Measurements from ENCODE around the gene NR6A1.
A peak's percentile ranks its signal among the peaks of the same experiment; 100 is the strongest.

The NR6A1 gene

DNA sequence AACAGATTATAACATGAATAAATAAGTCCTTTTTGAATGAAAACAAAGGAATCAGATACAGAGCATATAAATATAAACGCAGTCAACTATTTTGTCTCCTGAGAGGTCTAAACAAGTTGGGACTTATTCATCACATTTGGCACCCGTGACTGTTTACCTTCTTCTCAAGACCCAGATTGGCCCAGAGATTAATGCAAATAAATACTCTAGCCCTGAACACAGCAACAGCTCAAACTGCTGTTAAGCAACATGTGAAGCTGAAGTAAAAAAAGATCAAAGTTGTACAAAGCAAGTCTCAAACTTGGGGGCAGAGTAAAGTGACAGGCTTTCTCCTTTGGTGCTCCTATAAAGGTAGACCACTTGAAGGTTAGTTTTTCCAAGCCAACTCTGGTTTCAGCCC, 168.9 kb downstream of the NR6A1 start:
- DNase-seq = peak; percentile 50

- DNase-seq = no peak
Measured at GRCh38 chr9:124600407-124600806, 170.7 kb downstream of the NR6A1 start.

- DNase-seq = no peak
Measured at GRCh38 chr9:124599121-124599795, 171.9 kb downstream of the NR6A1 start.

DNA sequence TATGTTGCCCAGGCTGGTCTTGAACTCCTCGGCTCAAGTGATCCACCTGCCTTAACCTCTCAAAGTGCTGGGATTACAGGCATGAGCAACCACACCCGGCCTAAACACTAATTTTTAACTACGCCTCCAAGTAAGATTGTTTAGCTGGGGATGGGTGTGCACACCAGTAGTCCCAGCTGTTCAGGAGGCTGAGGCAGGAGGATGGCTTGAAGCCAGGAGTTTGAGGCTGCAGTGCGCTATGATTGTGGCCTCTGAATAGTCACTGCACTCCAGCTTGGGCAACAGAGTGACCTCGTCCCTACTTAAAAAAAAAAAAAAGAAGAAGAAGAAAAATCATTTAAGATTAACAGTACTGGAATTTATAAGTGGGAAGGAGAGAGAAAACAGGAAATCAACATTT, 173.1 kb downstream of the NR6A1 start:
- no peak for DNase-seq

DNA sequence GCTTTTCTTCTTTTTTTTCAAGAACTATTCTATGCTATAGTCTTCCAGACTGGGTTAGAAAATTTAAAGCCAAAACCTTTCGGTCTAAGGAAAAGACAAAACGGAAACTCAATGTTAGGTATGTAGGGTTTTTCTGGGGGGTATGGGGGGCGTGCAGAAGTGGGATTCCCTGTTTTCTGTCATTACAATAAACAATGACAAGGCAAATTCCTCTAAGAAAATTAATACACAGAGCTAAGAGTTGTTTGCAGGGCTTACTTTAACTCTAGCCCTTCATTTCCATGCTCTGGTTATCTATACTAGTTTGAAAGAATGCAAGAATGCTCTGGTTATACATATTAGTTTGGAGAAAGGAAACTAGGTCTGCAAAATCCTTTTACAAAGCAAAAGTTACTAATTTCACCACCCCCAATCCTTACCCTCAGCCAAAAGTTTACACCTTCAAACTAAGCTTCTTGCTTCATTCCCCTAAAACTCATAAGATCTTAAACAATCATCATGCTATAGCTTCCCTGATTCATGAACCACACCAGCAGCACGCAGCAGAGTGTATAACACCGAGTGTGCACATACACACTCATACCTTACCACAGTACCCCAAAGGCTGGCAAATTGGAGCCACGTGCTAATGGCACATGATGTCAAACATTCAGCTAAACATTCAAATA, 174.8 kb downstream of the NR6A1 start:
- no peak for DNase-seq

GRCh38 chr9:124595743-124596142, 175.4 kb downstream of the NR6A1 start:
- DNase-seq = no peak

DNA sequence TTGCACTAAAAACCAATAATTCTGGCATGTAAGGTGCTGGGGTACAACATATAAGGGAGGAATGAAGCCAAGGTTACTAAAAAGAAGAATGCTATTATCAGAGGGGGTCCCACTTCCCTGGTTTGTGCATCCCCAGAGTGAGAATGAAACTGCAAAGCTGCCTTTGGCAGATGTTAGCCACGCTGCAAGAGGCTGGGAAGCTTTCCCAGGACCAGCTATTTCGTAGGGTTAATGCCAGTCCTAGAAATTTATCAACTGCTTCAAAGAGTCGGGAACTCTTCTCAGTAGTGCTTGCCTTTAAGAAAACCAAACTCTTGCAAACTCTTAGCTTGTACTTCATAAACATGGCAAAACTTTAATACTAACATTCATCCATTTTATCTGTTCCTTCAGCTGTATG, 176.4 kb downstream of the NR6A1 start:
- DNase-seq = no peak

DNA sequence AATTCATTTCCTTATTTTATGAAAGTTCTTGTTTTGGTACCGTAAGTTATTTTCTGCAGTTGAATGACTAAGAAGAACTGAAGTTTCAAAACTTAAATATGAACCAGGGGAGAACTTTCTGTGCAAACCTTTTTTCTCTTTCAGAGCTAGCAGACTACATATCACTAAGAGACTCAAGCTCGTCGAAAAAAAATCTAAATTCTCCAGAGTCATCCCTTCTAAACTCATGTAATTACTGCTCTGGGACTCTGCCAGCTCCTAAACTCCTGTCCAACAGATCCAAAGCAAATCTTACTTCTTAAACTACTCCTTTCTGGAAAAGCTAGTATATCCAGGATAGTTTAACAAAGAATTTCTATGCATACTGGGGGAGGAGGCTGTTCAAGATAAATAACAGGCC, 176.9 kb downstream of the NR6A1 start:
- no peak for DNase-seq

- DNase-seq = no peak
Measured at GRCh38 chr9:124593651-124594058, 177.5 kb downstream of the NR6A1 start.

- DNase-seq = no peak
Measured at GRCh38 chr9:124593200-124593599, 177.9 kb downstream of the NR6A1 start.

- no peak for DNase-seq
Measured at GRCh38 chr9:124590889-124591641, 180.0 kb downstream of the NR6A1 start.

DNA sequence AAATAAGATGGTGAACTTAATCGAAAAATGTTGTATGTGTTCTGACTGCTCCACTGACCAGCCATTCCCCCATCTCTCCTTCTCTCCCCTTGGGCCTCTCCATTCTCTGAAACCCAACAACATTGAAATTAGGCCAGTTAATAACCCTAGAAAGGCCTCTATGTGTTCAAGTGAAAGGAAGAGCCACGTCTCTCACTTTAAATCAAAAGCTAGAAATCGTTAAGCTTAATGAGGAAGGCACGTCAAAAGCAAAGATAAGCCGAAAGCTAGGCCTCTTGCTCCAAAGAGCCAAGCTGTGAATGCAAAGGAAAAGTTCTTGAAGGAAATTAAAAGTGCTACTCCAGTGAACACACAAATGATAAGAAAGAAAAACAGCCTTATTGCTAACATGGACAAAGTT, 186.5 kb downstream of the NR6A1 start:
- no peak for DNase-seq

DNA sequence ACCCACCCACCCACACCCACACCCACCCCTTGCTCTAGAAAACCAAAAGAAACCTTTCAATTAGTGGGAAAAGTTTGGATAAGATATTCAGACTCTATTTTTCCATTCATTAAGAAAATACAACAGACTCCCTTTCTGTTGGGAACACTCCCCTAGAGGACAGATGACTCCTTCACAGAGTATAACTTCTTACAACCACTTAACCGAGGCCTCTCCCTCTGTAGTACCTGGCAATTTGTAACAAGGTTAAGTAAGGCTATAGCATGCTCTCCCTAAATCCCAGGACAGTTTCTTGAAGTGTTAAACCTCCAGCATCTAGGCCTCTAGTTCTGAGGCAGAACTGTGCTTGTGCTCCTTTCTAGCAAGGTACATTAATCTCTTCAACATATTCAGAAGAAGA, 188.0 kb downstream of the NR6A1 start:
- no peak for DNase-seq

DNA sequence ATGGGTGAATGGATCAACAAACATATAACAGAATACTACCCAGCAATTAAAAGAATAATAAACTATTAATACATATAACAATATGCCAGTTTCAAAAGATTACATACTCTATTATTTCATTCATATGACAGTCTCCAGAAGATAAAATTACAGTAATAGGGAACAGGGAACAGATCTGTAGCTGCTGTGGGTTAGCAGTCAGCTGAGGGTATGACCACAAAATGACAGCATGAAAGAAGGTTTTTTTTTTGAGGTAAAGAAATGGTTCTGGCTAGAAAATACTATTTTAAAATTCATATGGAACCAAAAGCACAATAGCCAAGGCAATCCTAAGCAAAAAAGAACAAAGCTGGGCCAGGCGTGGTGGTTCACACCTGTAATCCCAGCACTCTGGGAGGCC, 190.9 kb downstream of the NR6A1 start:
- DNase-seq = no peak

GRCh38 chr9:124576751-124577150, 194.4 kb downstream of the NR6A1 start:
- DNase-seq = no peak

- DNase-seq = no peak
Measured at GRCh38 chr9:124574534-124575375, 196.4 kb downstream of the NR6A1 start.

- no peak for DNase-seq
Measured at GRCh38 chr9:124570942-124571666, 200.0 kb downstream of the NR6A1 start.

GRCh38 chr9:124569942-124570341, 201.2 kb downstream of the NR6A1 start:
- DNase-seq = no peak

- DNase-seq = no peak
Measured at GRCh38 chr9:124567362-124567761, 203.7 kb downstream of the NR6A1 start.

DNA sequence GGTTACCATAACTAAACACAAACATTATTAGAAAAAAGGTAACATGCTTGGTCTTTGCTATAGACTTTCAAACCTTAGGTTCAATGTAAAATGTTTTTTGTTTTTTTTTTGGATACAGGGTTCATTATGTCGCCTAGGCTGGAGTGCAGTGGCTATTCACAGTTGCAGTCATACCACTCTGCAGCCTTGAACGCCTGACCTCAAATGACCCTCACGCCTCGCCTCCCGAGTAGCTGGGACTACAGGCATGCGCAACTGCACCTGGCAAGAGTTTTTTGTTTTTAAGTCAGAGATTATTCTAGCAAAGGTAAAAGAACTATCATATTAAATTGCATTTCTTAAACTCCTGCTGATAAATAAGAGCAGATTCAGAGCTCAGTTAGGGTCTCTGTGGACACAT, 208.8 kb downstream of the NR6A1 start:
- no peak for DNase-seq

DNA sequence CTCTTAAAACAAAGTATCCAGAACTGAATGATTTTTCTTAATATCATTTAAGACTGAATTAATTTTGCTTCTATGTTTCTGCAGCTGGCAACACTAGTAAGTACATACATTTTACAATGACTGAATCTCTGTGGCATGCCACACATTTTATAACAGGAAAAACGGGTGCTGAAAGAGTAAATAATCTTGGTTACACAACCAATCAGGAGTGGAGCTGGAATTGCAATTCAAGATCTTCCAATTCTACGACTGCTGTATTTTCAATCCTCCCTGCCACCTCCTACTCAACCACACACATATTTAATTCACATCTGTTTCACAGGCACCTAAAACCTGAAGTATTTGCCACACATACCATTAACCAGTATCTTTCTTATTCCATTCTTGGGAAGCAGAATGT, 211.2 kb downstream of the NR6A1 start:
- DNase-seq = no peak

- no peak for DNase-seq
Measured at GRCh38 chr9:124558777-124559470, 212.2 kb downstream of the NR6A1 start.

All from NCI-H1105 (cell line).